Umbilical cord (tissue), 2 donors: ENCODE data around the gene PPP1R37. TPM values are rescaled to one million over a fixed set of nuclear protein-coding genes. Genes with fewer than 3 reads are reported as not detected.
"Not testable (repeated sequence)": the region's sequence is repeated elsewhere in the genome, so short reads cannot be mapped to it uniquely, and the experiment has no call there.

Source experiments
- DNase-seq: peaks from one replicate; pipeline ENCODE4 v3.0.0-alpha.2; 2015; ENCODE audit warnings: low spot score
- total RNA-seq: library from RNA; depleted of rRNA; stranded (reverse); fragments of >200 nt; gene quantifications from one replicate; pipeline ENCODE4 v1.2.3, GENCODE V29; 2014; ENCODE audit warnings: low replicate concordance; ENCODE audit not compliant: insufficient read depth

Gene PPP1R37
- total RNA-seq, 1 donor from 2014 or later: 40.2 TPM

DNA sequence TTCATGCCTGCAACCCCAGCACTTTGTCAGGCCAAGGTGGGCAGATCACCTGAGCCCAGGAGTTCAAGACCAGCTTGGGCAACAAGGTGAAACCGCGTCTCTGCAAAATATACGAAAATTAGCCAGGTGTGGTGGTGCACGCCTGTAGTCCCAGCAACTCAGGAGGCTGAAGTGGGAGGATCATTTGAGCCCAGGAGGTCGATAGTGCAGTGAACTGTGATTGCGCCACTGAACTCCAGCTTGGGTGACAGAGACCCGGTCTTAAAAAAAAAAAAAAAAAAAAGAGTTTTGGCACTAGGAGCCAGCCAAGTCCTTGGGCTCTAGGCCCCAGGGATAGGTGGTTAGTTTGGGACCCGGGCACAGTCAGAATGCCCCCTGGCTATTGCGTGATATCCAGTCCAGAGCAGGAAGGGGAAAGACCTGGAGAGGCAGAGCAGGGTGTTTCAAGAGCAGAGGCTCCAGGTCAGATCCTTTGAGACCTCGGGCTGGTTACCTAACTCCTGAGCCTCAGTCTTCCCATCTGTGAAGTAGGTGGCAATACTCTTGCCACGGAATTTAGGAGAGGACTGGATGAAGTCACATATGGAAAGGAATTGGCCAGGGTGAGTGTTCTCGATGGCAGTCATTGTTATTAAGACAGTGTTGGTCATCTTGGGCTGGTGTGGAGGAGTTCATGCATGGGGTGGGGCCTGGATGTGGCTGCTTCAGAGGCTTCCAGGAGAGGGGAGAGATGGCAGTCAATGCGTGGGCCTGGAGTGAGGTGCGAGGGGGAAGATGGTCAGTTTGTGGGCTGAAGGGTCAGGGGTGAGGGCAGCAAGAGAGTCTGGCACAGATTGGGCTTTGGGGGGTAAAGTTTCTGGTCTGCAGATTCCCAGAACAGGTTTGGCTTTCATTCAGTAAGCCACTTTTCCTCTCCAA, 2.8 kb downstream of the PPP1R37 start:
- DNase-seq: no peak

DNA sequence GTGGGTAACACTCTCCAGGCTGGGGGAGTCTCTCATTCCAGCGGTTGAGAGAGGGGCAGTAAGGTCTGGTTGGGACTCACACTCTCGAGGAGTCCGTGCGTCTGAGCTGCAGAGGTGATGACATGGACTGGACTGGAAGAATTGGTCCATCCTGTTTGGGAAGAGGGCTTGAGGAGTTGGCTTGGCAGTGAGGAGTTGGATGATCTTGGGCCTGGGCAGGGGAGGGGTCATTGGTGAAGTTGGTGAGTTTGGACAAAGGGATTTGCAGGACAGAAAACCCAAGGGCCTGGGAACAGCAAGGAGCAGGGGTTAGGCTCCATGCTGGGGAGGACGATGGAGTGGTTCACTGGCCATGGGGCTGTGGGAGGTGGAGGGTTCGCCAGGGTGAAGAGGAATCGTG, 3.7 kb downstream of the PPP1R37 start:
- no peak for DNase-seq

DNA sequence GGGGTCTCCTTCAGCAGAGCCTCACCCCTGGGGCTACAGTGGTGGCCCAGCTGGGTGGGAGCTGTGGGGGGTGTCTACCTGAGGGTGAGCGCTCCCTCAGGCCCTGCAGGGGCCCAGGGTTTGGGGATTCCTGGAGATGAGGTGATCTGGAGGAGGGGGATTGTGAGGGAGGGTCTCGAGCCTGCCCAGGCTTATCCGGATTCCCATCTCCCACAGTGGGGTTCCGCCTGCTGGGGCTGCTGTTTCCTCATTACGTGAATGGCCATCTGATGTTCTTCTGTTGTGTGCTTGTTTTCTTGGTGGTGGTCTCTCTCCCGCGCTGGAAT, 4.4 kb downstream of the PPP1R37 start:
- DNase-seq: no peak

DNA sequence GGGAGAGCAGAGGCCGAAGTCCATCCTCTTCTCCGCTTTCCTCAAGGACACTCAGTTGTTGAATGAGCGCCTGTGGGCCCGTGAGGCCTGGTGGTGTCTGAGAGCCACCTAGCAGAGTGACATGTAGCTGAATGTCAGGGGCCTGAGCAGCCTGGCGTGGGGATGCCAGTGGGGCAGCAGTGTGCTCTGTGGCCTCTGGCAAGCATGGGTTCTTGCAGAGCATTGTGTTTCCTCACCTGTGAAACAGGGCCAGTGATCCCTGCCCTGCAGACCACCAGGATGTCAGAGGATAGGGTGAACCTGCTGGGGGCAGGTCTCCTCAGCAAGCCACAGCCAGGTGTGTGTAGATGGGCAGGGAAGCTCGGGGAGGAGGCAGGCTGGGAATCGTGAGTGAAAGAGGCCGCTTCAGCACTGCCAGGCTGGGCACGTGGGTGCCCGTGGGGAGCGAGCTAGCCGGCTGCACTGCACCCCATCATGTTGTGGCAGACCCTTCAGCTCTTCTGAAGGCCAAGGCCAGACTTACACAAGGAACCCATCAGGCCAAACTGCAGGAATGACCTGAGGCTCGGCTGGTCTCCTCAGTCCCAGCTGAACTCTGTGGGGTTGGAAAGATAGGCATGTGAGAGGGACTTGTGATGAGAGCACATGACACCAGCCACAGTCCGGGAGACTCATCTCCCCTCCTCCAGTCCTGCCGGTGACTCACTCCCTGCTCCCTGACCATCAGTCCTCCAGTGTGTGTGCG, 5.0 kb downstream of the PPP1R37 start:
- DNase-seq: peak; percentile 52

DNA sequence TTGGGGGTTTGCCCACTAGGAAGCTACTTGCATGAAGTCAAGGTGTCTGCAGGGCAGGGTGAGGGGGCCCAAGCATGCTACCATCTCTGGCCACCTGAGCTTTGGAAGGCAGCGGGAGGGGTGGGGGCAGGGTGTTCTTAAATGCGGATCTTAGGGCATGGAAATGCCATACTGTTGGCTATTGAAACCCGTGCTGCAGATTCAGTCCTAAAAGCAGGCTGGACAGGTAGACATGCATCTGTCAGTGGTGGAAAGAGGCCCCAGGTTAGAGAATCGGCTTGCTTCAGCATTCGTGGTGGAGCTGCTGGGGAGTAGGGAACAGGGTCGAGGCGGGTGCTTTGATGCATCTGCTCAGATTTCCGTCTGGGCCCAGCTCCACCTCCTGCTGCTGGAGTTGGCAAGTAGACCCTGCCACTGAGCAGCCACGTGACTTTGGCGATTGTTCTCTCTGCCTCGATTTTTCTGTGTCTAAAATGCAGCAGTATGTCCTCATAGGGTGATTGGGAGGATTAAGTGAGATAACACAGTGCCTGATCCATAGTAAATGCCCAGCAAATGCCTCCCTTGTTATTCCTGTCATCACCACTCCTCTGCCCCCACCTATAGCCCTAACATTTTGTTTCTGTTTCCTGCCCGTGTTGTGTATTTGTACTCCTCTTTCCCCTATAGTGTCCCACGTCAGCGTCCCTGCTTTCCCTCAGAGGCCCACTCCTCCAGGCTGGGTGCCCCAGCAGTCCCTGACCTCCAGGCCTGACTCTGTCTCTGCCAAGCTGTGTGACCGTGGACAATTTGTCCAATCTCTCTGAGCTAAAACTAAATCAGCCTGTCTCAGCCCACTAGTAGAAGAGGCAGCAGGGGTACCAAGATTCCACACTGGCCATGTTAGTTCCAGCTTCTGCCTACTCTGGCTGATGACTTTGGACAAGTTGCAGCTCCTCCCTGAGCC, 5.8 kb downstream of the PPP1R37 start:
- no peak for DNase-seq

DNA sequence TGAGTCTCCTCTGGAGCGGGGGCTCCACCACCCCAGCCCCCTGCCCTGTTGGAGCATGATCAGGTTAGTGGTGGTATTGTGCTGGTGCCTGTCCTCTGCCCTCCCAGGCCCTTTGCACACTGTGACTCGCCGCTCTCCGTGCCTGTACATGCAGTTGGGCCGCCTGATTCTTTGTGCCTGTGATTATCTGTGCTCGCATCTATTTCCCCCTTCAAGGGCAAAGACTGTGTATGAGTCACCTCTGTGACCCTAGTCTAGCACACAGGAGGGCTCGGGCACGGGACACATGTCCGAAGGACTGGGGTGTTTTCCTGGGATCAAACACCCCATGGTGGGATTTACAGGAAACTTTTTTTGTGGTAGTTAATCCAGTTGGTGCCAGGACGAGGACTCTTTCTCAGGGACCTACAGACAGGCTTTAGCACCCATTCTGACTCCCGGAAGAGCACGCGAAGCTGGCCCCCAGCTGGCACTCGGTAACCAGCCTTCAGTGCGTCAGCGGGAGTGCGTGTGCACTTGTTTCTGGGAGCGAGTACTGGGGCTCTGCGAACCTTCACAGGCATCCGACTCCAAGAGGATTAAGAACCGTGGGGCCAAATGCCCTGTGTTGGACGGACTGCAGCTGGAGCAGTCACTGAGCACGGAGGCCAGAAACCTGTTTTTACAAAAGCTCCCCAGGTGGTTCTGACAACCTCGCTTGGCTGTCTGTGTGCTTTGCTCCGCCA, 6.7 kb downstream of the PPP1R37 start:
- no peak for DNase-seq

DNA sequence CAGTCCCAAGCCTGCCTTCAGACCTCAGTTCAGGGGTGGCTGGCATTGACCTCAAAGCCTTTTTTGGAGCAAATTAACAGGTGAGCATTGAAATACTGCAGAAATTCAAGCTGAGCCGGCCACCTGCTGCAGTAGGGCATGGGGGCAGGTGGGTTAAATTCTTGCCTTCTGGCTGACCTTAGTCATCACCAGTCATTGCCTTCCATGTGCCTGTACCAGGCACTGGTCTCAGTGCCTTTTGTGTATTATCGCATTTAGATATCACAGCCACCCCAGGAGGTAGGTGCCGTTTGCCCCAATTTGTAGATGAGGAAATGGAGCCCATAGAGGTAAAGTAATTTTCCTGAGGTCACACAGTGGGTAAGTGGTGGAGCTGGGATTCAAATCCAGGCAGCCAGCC, 7.2 kb downstream of the PPP1R37 start:
- DNase-seq: no peak

DNA sequence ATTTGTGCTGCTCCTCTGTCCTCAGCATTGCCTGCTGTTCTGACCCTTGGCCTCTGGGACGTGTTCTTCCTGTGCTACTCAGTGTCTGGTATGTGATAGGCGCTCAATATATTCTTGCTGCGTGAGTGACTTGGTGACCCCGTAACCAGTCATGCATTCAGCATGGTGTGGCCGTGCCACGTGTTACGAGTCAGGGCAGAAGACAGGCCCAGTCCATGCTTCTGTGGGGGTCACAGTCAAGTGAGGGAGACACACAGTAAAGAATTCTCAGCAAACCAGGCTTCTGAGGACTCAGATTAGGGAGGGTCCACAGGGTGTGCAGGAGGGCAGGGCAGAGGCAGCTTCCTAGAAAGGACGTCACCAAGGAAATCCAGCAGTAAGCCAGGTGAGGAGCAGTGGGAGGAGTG, 7.9 kb downstream of the PPP1R37 start:
- DNase-seq: no peak

DNA sequence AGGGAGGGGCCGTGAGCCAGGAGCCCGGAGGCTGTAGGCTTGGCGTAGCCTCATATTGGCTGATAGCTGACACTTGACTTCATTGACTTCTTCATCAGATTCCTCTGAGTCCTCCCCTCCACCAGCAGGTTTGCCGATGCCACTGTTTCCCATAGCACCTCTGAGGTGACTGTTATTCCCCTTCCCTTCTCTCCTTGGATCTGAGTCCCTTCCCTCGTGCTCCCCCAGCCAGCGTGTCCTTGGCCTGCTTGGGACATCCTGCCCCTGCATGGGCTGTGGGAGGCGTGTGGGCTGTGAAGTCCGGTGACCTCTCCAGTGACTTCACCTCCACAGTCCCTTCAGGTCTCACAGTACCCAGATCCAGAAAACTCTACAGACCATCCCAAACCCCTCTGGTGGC, 8.8 kb downstream of the PPP1R37 start:
- no peak for DNase-seq

DNA sequence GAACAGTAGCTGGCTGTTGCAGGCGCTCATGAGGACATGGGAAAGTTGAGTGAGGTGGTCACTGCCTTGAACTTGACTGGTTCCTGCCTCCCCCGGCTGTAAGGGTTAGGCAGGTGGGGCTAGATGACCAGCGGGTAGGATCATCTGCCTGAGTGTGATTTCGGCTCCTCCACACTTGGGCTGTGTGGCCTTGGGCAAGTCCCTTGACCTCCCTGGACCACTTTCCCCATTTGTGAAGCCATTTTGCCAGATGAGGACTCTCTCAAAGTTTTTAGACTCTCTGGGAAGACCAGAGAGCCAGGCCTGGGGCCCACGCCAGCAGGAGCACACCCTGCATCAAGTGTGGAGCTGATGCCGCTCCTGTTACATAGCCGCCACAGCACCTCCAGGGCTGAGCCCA, 9.5 kb downstream of the PPP1R37 start:
- DNase-seq: no peak

DNA sequence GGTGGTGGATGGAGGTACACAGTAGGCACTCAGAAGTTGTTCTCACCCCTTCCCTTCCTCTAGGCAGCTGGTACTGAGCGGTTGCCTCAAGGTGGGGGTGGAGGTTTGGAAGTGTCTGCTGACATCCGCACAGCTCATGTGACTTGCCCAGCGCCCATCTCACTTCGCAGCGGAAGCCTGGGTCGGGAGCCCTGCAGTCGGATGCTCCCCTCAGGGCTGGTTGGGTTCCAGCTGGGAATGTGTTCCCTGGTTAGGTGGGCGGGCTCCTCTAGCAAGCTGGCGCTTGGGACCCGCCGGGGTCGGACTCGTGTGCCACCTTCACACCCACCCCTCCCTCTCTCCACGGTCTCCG, 10.2 kb downstream of the PPP1R37 start:
- no peak for DNase-seq

DNA sequence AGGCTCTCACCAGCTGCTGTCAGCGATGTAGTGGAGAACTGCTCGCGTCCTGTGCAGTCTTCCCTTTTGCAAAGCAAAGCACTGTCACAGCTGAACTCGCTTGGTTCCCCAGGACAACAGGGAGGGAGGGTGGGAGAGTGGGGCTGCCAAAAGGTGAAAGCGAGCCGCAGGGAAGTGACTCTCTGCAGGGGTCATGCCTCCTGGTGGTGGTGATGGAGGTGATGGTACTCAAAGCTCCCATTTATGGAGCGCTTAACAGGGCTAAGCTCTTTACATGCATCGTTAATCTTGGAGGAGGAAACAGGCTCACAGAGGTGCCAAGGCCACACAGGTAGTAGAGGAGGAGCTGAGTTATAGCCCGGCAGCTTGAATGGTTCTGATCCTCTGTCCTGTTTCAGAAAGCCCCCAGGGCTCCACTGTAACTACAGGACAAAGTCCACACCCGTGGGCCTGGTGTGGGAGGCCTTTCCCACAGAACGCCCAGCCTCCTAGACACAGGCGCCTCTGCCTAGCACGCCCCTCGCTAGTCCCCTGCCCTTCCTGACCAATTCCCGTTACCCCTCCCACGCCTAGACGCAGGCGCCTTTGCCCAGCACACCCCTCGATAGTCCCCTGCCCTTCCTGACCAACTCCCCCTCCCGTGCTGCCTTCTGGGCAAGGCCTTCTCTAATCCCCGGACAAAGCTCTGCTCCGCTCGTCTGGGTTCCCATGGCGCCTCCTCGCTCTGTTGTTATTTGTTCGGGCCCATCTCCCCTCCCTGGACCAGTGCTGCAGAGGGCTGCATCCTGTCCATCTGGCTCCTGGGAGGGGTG, 10.7 kb downstream of the PPP1R37 start:
- DNase-seq: peak; percentile 53

DNA sequence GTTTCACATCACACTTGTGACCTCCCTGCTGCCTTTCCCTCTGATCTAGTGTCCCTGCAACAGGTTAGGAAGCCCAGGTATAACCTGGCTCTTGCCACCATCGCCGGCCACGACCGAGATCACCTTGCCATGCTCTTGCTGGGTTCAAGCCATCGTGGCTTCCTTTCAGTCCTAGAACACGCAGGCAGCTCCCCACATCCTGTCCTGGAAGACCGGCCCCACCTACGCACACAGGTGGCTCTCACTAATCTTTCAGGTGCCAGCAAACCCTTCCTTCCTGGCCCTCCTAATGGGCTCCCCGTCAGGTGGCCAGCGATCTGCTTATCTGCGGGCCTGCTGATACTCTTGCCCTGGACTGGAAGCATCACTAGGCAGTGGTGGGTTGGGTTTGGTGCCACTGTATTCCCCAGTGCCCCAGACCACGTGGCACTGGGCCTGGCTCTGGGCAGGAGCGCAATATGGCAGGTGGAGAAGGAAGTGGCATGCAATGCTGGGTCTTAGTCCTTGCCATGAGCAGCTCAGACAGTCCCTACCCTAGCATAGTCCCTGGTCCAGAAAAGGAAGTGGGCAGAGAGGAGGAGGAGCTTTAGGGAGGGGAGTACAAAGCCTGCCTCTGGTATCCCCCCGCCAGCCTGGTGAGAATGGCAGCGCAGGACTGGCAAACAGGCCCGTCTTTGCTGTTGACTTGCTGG, 11.8 kb downstream of the PPP1R37 start:
- no peak for DNase-seq

DNA sequence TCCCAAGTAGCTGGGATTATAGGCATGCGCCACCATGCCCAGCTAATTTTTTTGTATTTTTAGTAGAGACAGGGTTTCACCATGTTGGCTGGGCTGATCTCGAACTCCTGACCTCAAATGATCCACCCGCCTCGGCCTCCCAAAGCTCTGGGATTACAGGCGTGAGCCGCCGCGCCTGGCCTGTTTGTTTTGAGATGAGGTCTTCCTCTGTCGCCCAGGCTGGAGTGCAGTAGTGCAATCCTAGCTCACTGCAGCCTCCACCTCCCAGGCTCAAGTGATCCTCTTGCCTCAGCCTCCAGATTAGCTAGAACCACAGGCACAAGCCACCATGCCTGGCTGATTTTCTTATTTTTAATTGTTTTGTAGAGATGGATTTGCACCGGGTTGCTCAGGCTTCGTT, 13.4 kb downstream of the PPP1R37 start:
- not testable (repeated sequence) for DNase-seq

DNA sequence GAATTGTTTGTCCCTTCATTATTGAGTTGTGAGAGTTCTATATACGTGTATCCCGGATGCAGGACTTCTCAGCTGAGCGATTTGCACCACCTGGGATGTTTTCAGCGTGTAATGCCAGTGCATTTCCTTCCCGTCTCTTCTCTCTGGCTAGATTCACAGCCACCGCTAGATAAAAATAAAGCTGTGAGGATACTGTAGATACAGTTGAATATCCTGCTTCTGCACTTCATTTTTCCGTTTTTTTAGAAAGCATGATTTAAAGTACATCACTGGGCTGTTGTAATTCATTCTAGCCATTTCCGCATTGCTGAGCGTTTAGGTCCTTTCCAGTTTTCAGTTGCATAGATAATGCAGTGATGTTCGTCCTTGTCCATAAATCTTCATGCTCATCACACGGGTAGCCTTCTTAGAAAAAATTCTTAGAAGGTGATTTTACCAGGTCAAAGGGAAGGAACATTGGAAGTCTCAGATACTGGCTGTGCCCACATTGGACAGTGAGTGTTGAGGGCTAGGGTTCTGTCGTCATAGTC, 14.7 kb downstream of the PPP1R37 start:
- peak; percentile 51 for DNase-seq

DNA sequence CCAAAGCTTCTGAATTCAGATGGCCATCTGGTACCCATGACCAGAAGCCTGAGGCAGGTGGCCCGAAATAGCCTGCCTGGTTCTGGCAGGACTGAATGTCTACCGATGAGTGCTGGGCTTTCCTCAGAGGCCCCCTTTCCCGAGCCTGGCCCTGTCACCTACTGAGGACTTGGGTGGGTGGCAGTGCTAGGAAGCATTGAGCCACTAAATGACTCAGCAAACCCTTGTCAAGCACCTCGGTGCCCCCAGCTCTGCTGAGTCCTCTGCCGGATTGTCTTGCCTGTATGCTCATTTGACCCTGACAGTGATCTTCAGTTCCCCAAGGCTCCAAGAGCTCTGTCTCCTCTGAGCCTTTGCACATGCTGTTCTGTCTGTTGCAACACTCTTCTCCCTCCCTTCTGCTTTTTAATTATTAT, 17.9 kb downstream of the PPP1R37 start:
- no peak for DNase-seq

DNA sequence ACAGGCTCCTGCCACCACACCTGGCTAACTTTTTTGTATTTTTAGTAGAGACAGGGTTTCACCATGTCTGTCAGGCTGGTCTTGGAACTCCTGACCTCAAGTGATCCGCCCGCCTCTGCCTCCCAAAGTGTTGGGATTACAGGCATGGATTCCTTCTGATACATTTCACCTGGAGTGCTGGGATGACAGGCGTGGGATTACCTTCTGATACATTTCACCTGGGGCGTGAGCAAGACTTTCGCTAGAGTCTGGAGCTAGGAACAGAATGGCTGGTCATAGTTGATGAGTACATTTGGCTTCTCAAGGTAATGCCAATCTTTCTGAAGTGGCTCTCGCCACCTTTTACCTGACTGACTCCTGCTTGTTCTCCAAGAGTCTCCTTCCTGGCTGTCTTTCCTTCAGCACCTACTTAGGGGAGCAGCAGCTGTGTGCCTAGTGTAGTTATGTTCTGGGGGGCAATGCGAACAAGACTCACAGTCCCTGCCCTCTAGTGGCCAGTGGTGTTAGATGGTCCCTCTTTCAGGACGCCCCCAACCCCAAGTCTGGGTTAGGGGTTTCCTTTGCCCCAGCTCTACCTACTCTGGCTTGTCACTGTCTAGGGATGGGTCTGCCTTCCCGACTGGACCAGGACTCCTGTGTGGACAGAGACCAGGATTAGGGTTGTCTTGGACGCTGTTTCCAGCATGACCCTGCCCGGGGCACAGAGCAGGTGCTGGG, 19.3 kb downstream of the PPP1R37 start:
- DNase-seq: no peak

DNA sequence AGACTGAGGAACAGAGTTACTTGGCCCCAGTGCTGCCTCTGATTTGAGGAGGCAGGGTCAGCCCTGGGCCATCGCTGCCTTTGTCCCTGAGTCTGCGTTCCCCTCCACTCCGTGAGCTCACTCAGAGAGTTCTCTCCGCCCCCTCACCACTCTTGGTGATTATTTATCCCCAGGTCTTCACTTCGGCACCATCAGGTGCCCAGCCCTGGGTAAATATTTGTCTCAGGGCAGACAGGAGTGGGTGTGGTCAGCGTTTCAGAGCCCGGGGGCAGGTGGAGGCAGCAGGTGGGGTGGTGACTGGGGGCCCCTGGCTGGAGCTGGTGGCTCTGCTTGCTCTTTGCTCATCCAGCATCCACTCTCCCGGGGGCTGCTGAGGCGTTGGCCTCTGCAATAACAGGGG, 20.6 kb downstream of the PPP1R37 start:
- DNase-seq: no peak

DNA sequence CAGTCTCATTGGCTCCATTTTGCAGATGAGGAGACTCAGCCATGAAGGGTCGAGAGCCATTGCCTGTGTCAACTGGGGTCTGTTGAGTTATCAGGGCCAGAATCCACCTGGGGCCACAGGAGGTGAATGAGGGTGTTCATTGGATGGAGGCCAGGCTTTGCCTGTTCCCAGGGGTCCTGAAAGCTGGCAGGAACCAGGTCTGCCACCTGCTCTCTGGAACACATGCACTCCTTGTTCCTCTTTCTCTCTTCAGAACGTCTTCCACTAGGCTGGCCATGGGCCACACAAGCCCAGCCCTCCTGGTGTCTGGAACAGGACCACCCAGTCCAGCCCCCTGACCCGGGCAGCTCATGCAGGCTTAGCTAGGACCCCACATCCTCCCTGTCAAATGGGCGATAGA, 21.1 kb downstream of the PPP1R37 start:
- no peak for DNase-seq
